NT2/D1 (cell line): ENCODE measurements around the gene KATNB1.

ENCODE experiments used
- YY1 ChIP-seq: IDR thresholded peaks from 2 replicates; pipeline ENCODE4 v1.6.1; 2011; ENCODE audit not compliant: insufficient read length, insufficient read depth
- ZNF274 ChIP-seq: IDR thresholded peaks from 2 replicates; pipeline ENCODE4 v1.6.1; 2011; ENCODE audit warnings: mild to moderate bottlenecking, low read depth, low read length

DNA sequence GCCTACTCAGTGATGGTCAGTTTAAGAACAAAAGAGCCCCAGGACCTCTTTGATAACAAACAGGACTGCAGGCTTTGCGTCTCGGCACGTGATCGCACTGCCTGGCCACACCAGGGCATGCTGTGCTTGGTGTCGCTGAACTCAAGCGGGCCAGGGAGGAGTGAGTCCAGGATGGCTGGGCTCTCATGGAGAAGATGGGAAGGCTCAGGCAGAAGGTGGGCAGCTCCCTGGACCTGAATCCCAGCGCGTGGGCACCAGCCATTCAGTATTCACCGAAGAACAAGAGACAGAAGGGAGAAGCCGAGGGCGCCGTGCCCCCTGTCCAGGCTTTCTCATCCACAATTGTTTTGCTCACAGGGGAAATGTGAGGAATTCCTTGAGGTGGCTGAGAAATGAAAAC, 11.9 kb downstream of the KATNB1 start:
- TF ChIP-seq ZNF274 (no peak), YY1 (no peak)
